K562 (cell line): ENCODE results near the gene PIP4K2A. TPM values are rescaled to one million over a fixed set of nuclear protein-coding genes. Genes with fewer than 3 reads are reported as not detected.

Experiments used
- ATAC-seq: fragments of 200-7000 bp; cut with Tn5 transposase; 3 replicates; pipeline ENCODE4 v1.9.1; 2020; ENCODE audit warnings: moderate library complexity
- BruUV-seq: library from RNA; stranded (reverse); fragments of 400-500 nt; replicated peaks from 2 replicates; lab custom pipeline; 2021; lab: Mats Ljungman, UMichigan
- CTCF ChIA-PET: fragments of 300-600 bp; formaldehyde crosslinking; extraction: SDS; loops from one replicate; lab custom pipeline; 2021; ENCODE audit warnings: low intra/inter-chr PET ratio; lab: Yijun Ruan, JAX
- POLR2A ChIA-PET: fragments of 300-600, 350-650 bp; sonication (Branson Sonifier 250); formaldehyde crosslinking; extraction: SDS; loops from one replicate; lab custom pipeline; 2021; ENCODE audit warnings: antibody characterized with exemption, inconsistent platforms; lab: Yijun Ruan, JAX
- DNase-seq, 4 experiments: peaks; one replicate each; pipeline versions ENCODE4 v3.0.0 to v3.0.0-alpha.2; 2011 to 2018; ENCODE audit warnings: low spot score in 3 of 4, mixed read lengths in 3 of 4; ENCODE audit errors: extremely low read depth in 1 of 4
- FAIRE-seq: peaks from 2 replicates; lab custom pipeline; 2011; peaks lifted over from hg19 to GRCh38; lab: Jason Lieb, UNC
- H2AFZ ChIP-seq: 2 replicates; pipeline ENCODE4 v1.6.0; 2011; ENCODE audit warnings: low read depth, low read length, control low read depth, inconsistent platforms
- H3K27ac ChIP-seq: fragments of 200-600 bp; 3 replicates; pipeline ENCODE4 v1.8.0; 2011; ENCODE audit warnings: low read depth, mild to moderate bottlenecking, control low read depth, inconsistent platforms, low read length, moderate library complexity, mixed read lengths; ENCODE audit errors: extremely low read depth
- H3K27me3 ChIP-seq, 2 experiments: fragments of 300-600 bp in 1 of 2; 2 replicates in 1 of 2; 3 replicates in 1 of 2; pipeline versions ENCODE4 v1.6.0 to v1.8.0; 2011; ENCODE audit warnings: inconsistent platforms in 2 of 2, low read length in 2 of 2, mild to moderate bottlenecking in 1 of 2, mixed read lengths in 1 of 2, moderate library complexity in 1 of 2; ENCODE audit not compliant: control insufficient read depth in 2 of 2, insufficient read depth in 2 of 2
- H3K36me3 ChIP-seq: fragments of 300-600 bp; 3 replicates; pipeline ENCODE4 v1.8.0; 2011; ENCODE audit warnings: mild to moderate bottlenecking, low read length, inconsistent platforms; ENCODE audit not compliant: control insufficient read depth, insufficient read depth
- H3K4me1 ChIP-seq, 2 experiments: fragments of 200-600 bp in 1 of 2; replicated peaks in 1 of 2; 2 replicates in 1 of 2; 3 replicates in 1 of 2; pipeline versions ENCODE4 v1.5.1 to v1.8.0; 2011; ENCODE audit warnings: inconsistent platforms in 2 of 2, low read length in 2 of 2, mild to moderate bottlenecking in 1 of 2, mixed read lengths in 1 of 2, moderate library complexity in 1 of 2; ENCODE audit not compliant: control insufficient read depth in 2 of 2, insufficient read depth in 2 of 2
- H3K4me2 ChIP-seq: 2 replicates; pipeline ENCODE4 v1.6.1; 2011; ENCODE audit warnings: low read length, control low read depth, inconsistent platforms, mixed read lengths; ENCODE audit not compliant: insufficient read depth
- H3K4me3 ChIP-seq: fragments of 200-600 bp; sonication (generic), shearing (Covaris generic); 2 replicates; pipeline ENCODE4 v1.5.1; 2016; ENCODE audit warnings: control low read depth, inconsistent platforms
- H3K79me2 ChIP-seq: fragments of 200-600 bp; 3 replicates; pipeline ENCODE4 v1.8.0; 2011; ENCODE audit warnings: low read length, inconsistent platforms; ENCODE audit not compliant: control insufficient read depth, insufficient read depth
- H3K9ac ChIP-seq, 2 experiments: 2 replicates each; pipeline versions ENCODE4 v1.6.0 to v1.6.1; 2011; ENCODE audit warnings: low read depth in 2 of 2, low read length in 2 of 2, control low read depth in 1 of 2, inconsistent platforms in 1 of 2, mild to moderate bottlenecking in 1 of 2, mixed read lengths in 1 of 2; ENCODE audit not compliant: insufficient read depth in 1 of 2
- H3K9me1 ChIP-seq: one replicate; pipeline ENCODE4 v1.6.0; 2011; ENCODE audit warnings: inconsistent platforms, mild to moderate bottlenecking, low read length, moderate library complexity; ENCODE audit not compliant: control insufficient read depth, insufficient read depth
- H3K9me3 ChIP-seq: replicated peaks from 2 replicates; pipeline ENCODE4 v1.5.1; 2011; ENCODE audit warnings: low read depth, low read length, inconsistent platforms; ENCODE audit not compliant: control insufficient read depth, insufficient read depth
- H4K20me1 ChIP-seq: replicated peaks from 2 replicates; pipeline ENCODE4 v1.6.1; 2011; ENCODE audit warnings: low read length, inconsistent platforms, mixed read lengths; ENCODE audit not compliant: control insufficient read depth, insufficient read depth
- BACH1 ChIP-seq: fragments of 200-800 bp; sonication (Bioruptor generic); IDR thresholded peaks from 2 replicates; pipeline ENCODE4 v1.6.1; 2016; ENCODE audit warnings: missing genetic modification characterization, missing compliant biosample characterization
- BCL6 ChIP-seq: fragments of 250-450 bp; sonication (Bioruptor Pico); IDR thresholded peaks from 2 replicates; pipeline ENCODE4 v1.4.0; 2020
- CBX8 ChIP-seq: fragments of 200-600 bp; sonication (generic); IDR thresholded peaks from 2 replicates; pipeline ENCODE4 v1.6.1; 2012; ENCODE audit warnings: borderline replicate concordance, mixed run types, low read depth, mild to moderate bottlenecking, moderate library complexity, mixed read lengths, low read length, control low read depth, inconsistent platforms; ENCODE audit not compliant: poor library complexity, severe bottlenecking; ENCODE audit errors: extremely low read depth
- ILF3 ChIP-seq: fragments of 450-650 bp; IDR thresholded peaks from 2 replicates; pipeline ENCODE4 v1.6.1; 2018; ENCODE audit warnings: antibody characterized with exemption, mild to moderate bottlenecking, moderate library complexity, borderline replicate concordance
- PHB ChIP-seq: fragments of 250-450 bp; sonication (Bioruptor Pico); IDR thresholded peaks from 2 replicates; pipeline ENCODE4 v1.5.0; 2021
- PML ChIP-seq: IDR thresholded peaks from 2 replicates; pipeline ENCODE4 v1.6.1; 2012; ENCODE audit warnings: low read length, inconsistent platforms
- POU5F1 ChIP-seq: fragments of 150-350 bp; IDR thresholded peaks from 2 replicates; pipeline ENCODE4 v1.6.1; 2014; ENCODE audit warnings: borderline replicate concordance, low read length, low read depth, mild to moderate bottlenecking; ENCODE audit not compliant: partially characterized antibody
- TBP ChIP-seq: optimal IDR thresholded peaks from 2 replicates; pipeline ENCODE3; 2011; ENCODE audit warnings: low read depth, low read length, improper control_type of control experiment
- TRIM24 ChIP-seq, 2 experiments: fragments of 450-650 bp; IDR thresholded peaks; 2 replicates each; pipeline ENCODE4 v1.6.1; 2016
- ZNF551 ChIP-seq: fragments of 250-450 bp; sonication (Bioruptor Pico); IDR thresholded peaks from 2 replicates; pipeline ENCODE4 v1.5.0; 2021; ENCODE audit warnings: mild to moderate bottlenecking, moderate library complexity
- WGBS: fragments of 100-300 bp; shearing (Covaris generic); methylation state at CpG from one replicate; pipeline ENCODE4 v1.1.6; 2016; ENCODE audit warnings: low coverage, mixed read lengths; ENCODE audit not compliant: insufficient coverage; ENCODE audit errors: missing lambda C conversion rate; 5-methylcytosine and 5-hydroxymethylcytosine counted together
- in situ Hi-C: fragments of 300-500 bp; cut with MboI; formaldehyde crosslinking; loops from 4 replicates; pipeline ENCODE4 v1.15.0; 2018; ENCODE audit warnings: inconsistent platforms, mixed read lengths
- intact Hi-C: fragments of 100-400 bp; cut with micrococcal nuclease; formaldehyde crosslinking; loops from 2 replicates; pipeline ENCODE4 v1.14.2; 2022
- polyA plus RNA-seq, 8 experiments: library from polyadenylated mRNA; depleted of rRNA in 4 of 8; stranded (reverse) in 5 of 8; unstranded in 3 of 8; fragments of >200 nt; fragmentation: Nextera tagmentation in 2 of 8; fragmentation: Illumina TruSeq in 1 of 8; extraction: Ambion mirVana in 2 of 8; extraction: Trizol in 1 of 8; gene quantifications; 2 replicates each; pipeline versions ENCODE4 v1.2.1 to v1.2.3, GENCODE V29; 2011 to 2014; ENCODE audit warnings: inconsistent platforms in 1 of 8, missing spikeins in 1 of 8
- total RNA-seq, 7 experiments: library from RNA; depleted of rRNA in 6 of 7; stranded (reverse); fragments of >200 nt in 6 of 7; fragmentation: Illumina TruSeq in 2 of 7; extraction: Trizol in 2 of 7; gene quantifications; 2 replicates each; pipeline versions ENCODE4 v1.2.1 to v1.2.3, GENCODE V29; 2011 to 2021; ENCODE audit warnings: low replicate concordance in 1 of 7

PIP4K2A gene
- total and polyA plus RNA-seq, 9 of the 15 experiments (the other 6 are each of a cell fraction or from before 2014, with no cell fraction given), result 35.6 to 117 (median 71.9) TPM

- ATAC-seq, result no peak
- Histone ChIP-seq H2AFZ (no peak overlapping the region), H3K4me3 (no peak overlapping the region), H3K27ac (no peak overlapping the region), H3K4me2 (no peak overlapping the region), H3K9ac (no peak overlapping the region), H4K20me1 (no peaks in the 10 kb centered on the region), H3K27me3 (no peaks in the 10 kb centered on the region), H3K79me2 (no peaks in the 10 kb centered on the region), H3K9me3 (no peaks in the 10 kb centered on the region), H3K9me1 (no peaks in the 10 kb centered on the region), H3K36me3 (no peaks in the 10 kb centered on the region), H3K4me1 (peaks cover 0 to 21% of the 10 kb centered on the region in 2 experiments; a peak in 3 of 5 replicates)
- no peak for FAIRE-seq
- 91% methylated on average over 2 of the region's 2 CpGs for WGBS
- no peak for TF ChIP-seq BACH1
- TF ChIP-seq PHB (CRISPR knock-in tag), result no peak
- TF ChIP-seq BCL6, result no peak
- TF ChIP-seq ZNF551 (CRISPR knock-in tag), result no peak
- ChIA-PET CTCF (no interaction called here), POLR2A (interaction anchor here (0.7 to 1.9 kb wide), 2 partner anchors 11 to 93 kb away, joined by 5 read pairs; no protein-coding TSS in a partner anchor)
- in situ Hi-C loops, result no loop called here
- no TSS peak for BruUV-seq
- no peak for DNase-seq
- intact Hi-C loops, result no loop called here
Observed at GRCh38 chr10:22501863-22502262, 212.5 kb downstream of the PIP4K2A start.

DNA sequence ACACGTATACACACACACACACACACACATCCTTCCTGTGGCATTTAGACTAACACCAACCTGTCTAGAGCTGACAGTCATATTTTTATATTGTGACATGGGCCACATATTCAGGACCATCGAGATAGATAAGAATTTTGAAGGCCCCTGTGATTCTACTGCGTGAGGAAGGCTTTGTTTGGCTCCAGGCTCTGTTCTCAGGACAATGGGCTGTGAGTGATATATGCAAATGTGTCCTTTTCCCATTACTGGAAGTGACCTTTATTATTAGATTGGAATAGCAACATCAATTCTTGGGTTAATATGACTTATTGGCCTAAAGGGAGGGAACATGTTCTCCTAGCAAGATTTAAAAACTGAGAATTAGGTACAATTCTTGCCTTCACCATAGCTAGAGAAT, 213.0 kb downstream of the PIP4K2A start:
- in situ Hi-C loops, result no loop called here
- POLR2A ChIA-PET, result interaction anchor here (1.3 to 1.9 kb wide), 2 partner anchors 11 kb away, joined by 4 to 5 read pairs; no protein-coding TSS in a partner anchor
- Histone ChIP-seq H3K27me3 (no peaks in the 10 kb centered on the region), H4K20me1 (no peaks in the 10 kb centered on the region), H3K36me3 (no peaks in the 10 kb centered on the region), H3K79me2 (no peaks in the 10 kb centered on the region), H2AFZ (no peak overlapping the region), H3K9ac (no peak overlapping the region), H3K4me2 (no peak overlapping the region), H3K27ac (no peak overlapping the region), H3K9me1 (no peaks in the 10 kb centered on the region), H3K4me3 (no peak overlapping the region), H3K9me3 (no peaks in the 10 kb centered on the region), H3K4me1 (peaks cover 0 to 21% of the 10 kb centered on the region in 2 experiments; a peak in 3 of 5 replicates)
- FAIRE-seq (no peak), ATAC-seq (no peak), DNase-seq (no peak)
- intact Hi-C loops, result no loop called here
- WGBS, result 47% methylated on average over 3 of the region's 3 CpGs
- BruUV-seq, result no TSS peak
- CTCF ChIA-PET, result no interaction called here
- TF ChIP-seq TBP (no peak), PML (no peak), PHB (CRISPR knock-in tag) (no peak), TRIM24 (IDR thresholded peaks at IDR 0.05) (no peak), BACH1 (no peak), ILF3 (no peak), CBX8 (no peak), POU5F1 (no peak)
